SK-N-SH treated with all-trans-retinoic acid at 6 μM for 48 hours (cell line): Measurements from ENCODE around the gene MAPRE2.

Source experiments
- ISL1 ChIP-seq: fragments of 250-450 bp; sonication (Bioruptor Pico); IDR thresholded peaks from 2 replicates; pipeline ENCODE4 v2.1.2; 2022; ENCODE audit warnings: mild to moderate bottlenecking, moderate library complexity
- OSR1 ChIP-seq: fragments of 250-450 bp; sonication (Bioruptor Pico); IDR thresholded peaks from 2 replicates; pipeline ENCODE4 v1.8.0; 2022; ENCODE audit warnings: moderate library complexity, mild to moderate bottlenecking, inconsistent platforms
- PATZ1 ChIP-seq: fragments of 250-450 bp; sonication (Bioruptor Pico); IDR thresholded peaks from 2 replicates; pipeline ENCODE4 v1.8.0; 2020; ENCODE audit warnings: mild to moderate bottlenecking, moderate library complexity, borderline replicate concordance
- TCF4 ChIP-seq: fragments of 250-450 bp; sonication (Bioruptor Pico); IDR thresholded peaks from 2 replicates; pipeline ENCODE4 v1.8.0; 2021; ENCODE audit warnings: mild to moderate bottlenecking, moderate library complexity, borderline replicate concordance

- TF ChIP-seq TCF4 (CRISPR knock-in tag) (no peak), PATZ1 (no peak), ISL1 (CRISPR knock-in tag) (no peak), OSR1 (CRISPR knock-in tag) (no peak)
Measured at GRCh38 chr18:35096677-35097011, 55.4 kb downstream of the MAPRE2 start.
